ENCODE data around the gene PYROXD2. TPM values are rescaled to one million over a fixed set of nuclear protein-coding genes. Genes with fewer than 3 reads are reported as not detected.

PYROXD2 gene
- total and polyA plus RNA-seq, 2 of the 8 experiments (the other 6 are each of a cell fraction or from before 2014, with no cell fraction given) = 3.2 to 5.4 TPM

GRCh38 chr10:98446151-98446660, 31.2 kb upstream of the PYROXD2 start:
- Histone ChIP-seq H3K18ac (ENCODE audit: extremely low read depth, low read length) (no peak overlapping the region), H3K79me1 (ENCODE audit: low read depth, low read length) (no peaks in the 10 kb centered on the region; the same call in 1 of the 2 replicates), H3K4ac (replicated peaks; ENCODE audit: insufficient read length, low read depth, low read length) (no peak overlapping the region), H2BK5ac (ENCODE audit: low read depth, low read length) (no peak overlapping the region), H2AFZ (ENCODE audit: low read length) (no peak overlapping the region), H3K4me2 (ENCODE audit: insufficient read depth in 1 of 2, low read depth in 2 of 2, low read length in 2 of 2) (peak overlapping the region; percentile 79 to 89), H3K4me3 (ENCODE audit: extremely low read depth in 1 of 4, insufficient read depth in 2 of 4, low read depth in 3 of 4, low read length in 4 of 4) (peak overlapping the region; percentile 70 to 93 (median 76)), H2BK20ac (ENCODE audit: low read length) (no peak overlapping the region), H3K56ac (replicated peaks; ENCODE audit: insufficient read length, low read depth, low read length) (peak overlapping the region; percentile 36), H4K20me1 (replicated peaks in 1 of 2; ENCODE audit: control insufficient read depth in 1 of 2, insufficient read depth in 2 of 2, low read length in 2 of 2) (peaks cover 0 to 3% of the 10 kb centered on the region in 2 experiments), H4K5ac (ENCODE audit: insufficient read length, low read depth, low read length) (peak overlapping the region; percentile 21), H2BK15ac (ENCODE audit: low read length) (no peak overlapping the region; the same call in 1 of the 2 replicates), H4K8ac (ENCODE audit: extremely low read depth, insufficient read depth, low read length) (peak overlapping the region; percentile 91; the same call in 1 of the 2 replicates), H3K9ac (replicated peaks in 1 of 4; ENCODE audit: extremely low read depth in 1 of 4, low read depth in 3 of 4, low read length in 3 of 4) (peak overlapping the region; percentile 52 to 80 (median 72)), H2AK5ac (ENCODE audit: low read depth, low read length) (no peak overlapping the region), H3K36me3 (ENCODE audit: control insufficient read depth in 2 of 4, insufficient read depth in 4 of 4, low read length in 3 of 4) (peaks cover 10 to 35% (median 23%) of the 10 kb centered on the region in 4 experiments), H3K9me3 (ENCODE audit: insufficient read depth in 2 of 2, low read depth in 1 of 2, low read length in 1 of 2) (no peaks in the 10 kb centered on the region), H3K4me1 (replicated peaks in 1 of 4; ENCODE audit: control insufficient read depth in 3 of 4, insufficient read depth in 4 of 4, low read length in 3 of 4) (peaks cover 0 to 4% (median 3%) of the 10 kb centered on the region in 4 experiments; a peak in 5 of 7 replicates), H3K27me3 (replicated peaks in 1 of 4; ENCODE audit: control insufficient read depth in 3 of 4, extremely low read depth in 1 of 4, insufficient read depth in 3 of 4, low read length in 3 of 4) (no peaks in the 10 kb centered on the region), H3K14ac (ENCODE audit: insufficient read length) (no peak overlapping the region), H3K23ac (ENCODE audit: insufficient read length) (no peak overlapping the region), H4K91ac (replicated peaks; ENCODE audit: insufficient read length, low read length) (peak overlapping the region; percentile 29), H2BK120ac (replicated peaks; ENCODE audit: low read depth, low read length) (no peak overlapping the region), H2BK12ac (ENCODE audit: low read depth, low read length) (no peak overlapping the region), H3K23me2 (ENCODE audit: low read depth, low read length) (no peaks in the 10 kb centered on the region; the same call in 1 of the 2 replicates), H3K27ac (ENCODE audit: low read depth, low read length) (peak overlapping the region; percentile 69; the same call in 1 of the 2 replicates), H3K79me2 (ENCODE audit: control insufficient read depth in 1 of 2, insufficient read depth in 2 of 2, low read length in 2 of 2) (peaks cover 0 to 8% of the 10 kb centered on the region in 2 experiments; a peak in 1 of 4 replicates)
- WGBS, 2 experiments (ENCODE audit: extremely low coverage in 1 of 2, insufficient coverage in 1 of 2, insufficient read length in 1 of 2, insufficient replicate concordance in 2 of 2, low coverage in 1 of 2, low lambda C conversion rate in 2 of 2, missing lambda C conversion rate in 1 of 2) = 29% methylated on average over 14 of the region's 28 CpGs; no CpG with 5 or more reads in 1 of the 2 experiments
- FAIRE-seq = no peak
- TF ChIP-seq MAX (IDR thresholded peaks at IDR 0.05) = 0 out of 2 replicates have a peak, but pooled peaks have one; percentile 9
- TF ChIP-seq KDM5A (IDR thresholded peaks at IDR 0.05; ENCODE audit: low read length) = no peak
- DNase-seq (ENCODE audit: low read depth in 1 of 2, low spot score in 2 of 2) = peak in 1 of 2 experiments; percentile 69
- ChIA-PET CTCF (ENCODE audit: partially characterized antibody) (interaction anchor here (0.6 to 2.9 kb wide), 2 partner anchors 137 to 1407 kb away, joined by 3 to 10 read pairs; no protein-coding TSS in a partner anchor), POLR2A (ENCODE audit: partially characterized antibody) (interaction anchor here (0.7 to 2.9 kb wide), 7 partner anchors 8 to 34 kb away, joined by 3 to 11 read pairs (median 4); partner anchors contain the start of gene PYROXD2)

Measured in H1 (cell line).